T-helper 2 cell treated with Interferon-gamma antibody and Interleukin-4, amounts not matched to agents 100 ng/mL and 5 ng/mL, for 36 hours (primary cell): ENCODE data around the gene SLC29A3. TPM values are rescaled to one million over a fixed set of nuclear protein-coding genes. Genes with fewer than 3 reads are reported as not detected.
"Not testable (repeated sequence)": the region's sequence is repeated elsewhere in the genome, so short reads cannot be mapped to it uniquely, and the experiment has no call there.

Experiments used
- intact Hi-C: fragments of 100-400 bp; cut with micrococcal nuclease; formaldehyde crosslinking; loops from one replicate; pipeline ENCODE4 v1.15.1; 2023
- total RNA-seq: library from RNA; stranded (reverse); gene quantifications from 2 replicates; pipeline ENCODE4 v1.2.3, GENCODE V29; 2022

The SLC29A3 gene
- total RNA-seq, 1 donor from 2014 or later, result 4.3 TPM

DNA sequence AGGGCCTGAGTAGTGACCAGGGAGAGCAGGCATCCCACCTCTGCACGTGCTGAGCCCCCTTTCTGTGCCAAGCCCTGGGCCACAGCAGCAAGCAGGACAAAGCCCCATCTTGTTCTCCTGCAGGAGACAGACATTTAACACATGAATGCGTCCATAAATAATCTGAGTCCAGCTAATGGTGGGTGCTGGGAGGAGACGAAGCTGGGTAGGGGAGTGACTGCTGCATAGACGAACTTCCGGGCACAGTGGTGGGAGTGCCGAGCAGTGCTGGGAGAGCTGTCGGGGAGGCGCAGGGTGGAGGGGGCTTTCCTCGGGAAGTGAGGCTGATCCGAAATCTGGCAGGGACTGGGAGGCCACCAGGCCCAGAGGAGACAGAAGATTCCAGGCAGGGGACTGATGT lies 35.2 kb upstream of the SLC29A3 start:
- intact Hi-C loops, result no loop called here

DNA sequence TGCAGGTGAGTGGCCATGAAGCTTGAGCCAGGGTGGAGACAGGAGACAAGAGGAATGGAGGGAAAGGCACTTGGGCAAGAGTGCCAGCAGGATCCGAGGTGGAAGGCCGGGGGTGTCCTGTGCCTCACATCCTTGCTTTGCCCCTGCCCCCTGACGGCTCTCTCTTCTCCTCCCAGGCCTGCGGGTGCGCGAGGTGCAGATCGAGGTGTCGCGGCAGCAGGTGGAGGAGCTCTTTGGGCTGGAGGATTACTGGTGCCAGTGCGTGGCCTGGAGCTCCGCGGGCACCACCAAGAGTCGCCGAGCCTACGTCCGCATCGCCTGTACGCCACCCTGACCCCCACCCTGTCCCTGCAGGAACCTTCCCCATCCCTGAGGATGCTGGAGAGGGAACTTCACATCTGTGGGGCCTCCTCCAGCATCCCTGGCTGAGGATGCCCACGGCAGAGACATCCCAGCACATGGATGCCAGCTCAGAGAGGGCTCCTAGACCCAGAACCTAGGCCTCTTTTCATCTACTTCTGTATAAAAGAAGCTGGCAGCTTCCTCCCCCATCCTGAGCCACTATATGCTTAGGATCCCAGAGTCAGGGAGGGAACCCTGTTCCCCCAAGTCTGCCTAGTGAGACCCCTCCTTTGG lies 34.4 kb upstream of the SLC29A3 start:
- intact Hi-C loops, result loop anchor here (5.0 kb wide), 1 partner anchor 357 kb away; no protein-coding TSS in a partner anchor

DNA sequence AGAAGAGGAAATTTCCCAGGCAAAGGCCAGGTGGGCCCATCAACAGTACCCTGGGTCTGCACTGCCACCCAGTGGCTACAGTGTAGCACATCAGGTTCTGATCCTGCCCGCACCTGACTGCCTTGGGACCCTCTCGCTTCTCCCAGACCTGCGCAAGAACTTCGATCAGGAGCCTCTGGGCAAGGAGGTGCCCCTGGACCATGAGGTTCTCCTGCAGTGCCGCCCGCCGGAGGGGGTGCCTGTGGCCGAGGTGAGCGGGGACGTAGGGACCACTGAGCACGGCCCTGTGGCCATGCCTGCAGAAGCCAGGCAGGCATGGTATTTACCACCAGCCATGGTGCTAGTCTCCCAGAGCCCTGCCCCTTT lies 33.9 kb upstream of the SLC29A3 start:
- intact Hi-C loops, result loop anchor here (5.0 kb wide), 1 partner anchor 358 kb away; no protein-coding TSS in a partner anchor

DNA sequence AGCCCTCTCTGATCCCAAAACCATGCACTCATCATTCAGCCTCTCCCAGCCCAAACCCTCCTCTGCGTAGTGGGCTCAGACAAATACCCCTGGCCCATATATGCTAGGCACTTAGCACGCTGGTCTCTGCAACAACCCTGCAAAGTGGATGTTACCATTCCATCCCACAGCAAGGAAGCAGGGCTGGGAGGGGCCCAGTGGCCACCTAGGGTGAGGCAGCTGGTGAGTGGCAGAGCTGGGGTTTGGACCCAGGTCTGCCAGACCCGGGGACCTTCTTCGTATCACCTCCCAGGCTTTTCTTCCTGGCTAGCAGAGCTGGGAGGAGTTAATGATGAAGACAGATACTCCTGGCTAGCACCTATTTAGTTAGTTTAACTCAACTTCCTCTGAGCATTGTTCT lies 33.1 kb upstream of the SLC29A3 start:
- intact Hi-C loops, result loop anchor here (5.0 kb wide), 1 partner anchor 359 kb away; no protein-coding TSS in a partner anchor

DNA sequence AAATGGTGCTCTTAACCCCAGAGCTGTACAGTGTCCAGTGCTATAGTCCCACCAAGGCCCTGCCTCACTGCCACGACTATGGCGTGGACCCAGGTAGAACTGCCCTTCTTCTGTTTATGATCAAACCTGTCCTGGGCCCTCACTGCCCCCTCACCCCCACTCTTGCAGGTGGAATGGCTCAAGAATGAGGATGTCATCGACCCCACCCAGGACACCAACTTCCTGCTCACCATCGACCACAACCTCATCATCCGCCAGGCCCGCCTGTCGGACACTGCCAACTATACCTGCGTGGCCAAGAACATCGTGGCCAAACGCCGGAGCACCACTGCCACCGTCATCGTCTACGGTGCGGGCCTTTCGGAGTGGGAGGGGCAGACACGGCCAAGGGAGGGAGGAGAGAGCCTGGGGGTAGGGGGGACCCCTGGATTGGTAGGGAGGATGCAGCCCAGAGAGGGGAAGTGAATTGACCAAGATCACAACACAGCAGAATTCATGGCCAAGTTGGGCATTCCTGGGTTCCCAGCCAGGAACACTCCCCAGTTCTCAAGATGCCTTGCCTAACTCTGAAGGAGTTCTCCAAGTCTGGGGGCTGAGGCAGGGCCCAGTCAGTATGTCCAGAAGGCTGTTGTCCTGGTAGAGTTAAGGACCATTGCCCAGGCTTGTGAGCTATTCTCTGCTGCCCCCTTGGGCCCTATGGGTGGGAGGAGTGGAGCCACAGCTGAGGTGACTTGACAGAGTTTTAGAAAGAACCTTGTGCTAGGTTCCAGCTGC lies 32.4 kb upstream of the SLC29A3 start:
- intact Hi-C loops, result loop anchor here (5.0 kb wide), 1 partner anchor 359 kb away; no protein-coding TSS in a partner anchor

DNA sequence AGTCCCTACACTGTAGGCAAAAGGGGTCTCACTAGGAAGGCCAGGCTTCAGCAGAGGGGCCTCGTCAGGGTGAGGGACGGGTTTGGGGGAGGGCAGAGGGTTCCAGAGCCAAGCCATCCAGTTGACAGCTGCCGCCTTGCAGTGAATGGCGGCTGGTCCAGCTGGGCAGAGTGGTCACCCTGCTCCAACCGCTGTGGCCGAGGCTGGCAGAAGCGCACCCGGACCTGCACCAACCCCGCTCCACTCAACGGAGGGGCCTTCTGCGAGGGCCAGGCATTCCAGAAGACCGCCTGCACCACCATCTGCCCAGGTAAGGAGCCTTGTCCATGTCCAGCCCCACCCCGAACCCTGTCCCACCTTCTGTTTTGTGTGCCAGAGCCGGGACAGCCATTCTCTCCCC lies 31.6 kb upstream of the SLC29A3 start:
- intact Hi-C loops, result loop anchor here (5.0 kb wide), 1 partner anchor 360 kb away; no protein-coding TSS in a partner anchor

DNA sequence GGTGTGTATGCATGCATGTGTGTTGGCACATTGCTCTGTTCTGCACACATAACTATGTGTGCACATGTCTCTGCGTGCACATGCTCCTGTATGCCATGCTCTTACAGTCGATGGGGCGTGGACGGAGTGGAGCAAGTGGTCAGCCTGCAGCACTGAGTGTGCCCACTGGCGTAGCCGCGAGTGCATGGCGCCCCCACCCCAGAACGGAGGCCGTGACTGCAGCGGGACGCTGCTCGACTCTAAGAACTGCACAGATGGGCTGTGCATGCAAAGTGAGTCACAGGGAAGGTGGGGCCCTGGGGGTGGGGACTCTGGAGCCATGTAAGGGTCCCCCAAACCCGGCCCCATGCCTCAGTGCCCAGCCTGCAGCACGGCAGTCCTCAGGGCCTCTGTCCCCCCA lies 30.6 kb upstream of the SLC29A3 start:
- intact Hi-C loops, result loop anchor here (5.0 kb wide), 1 partner anchor 361 kb away; no protein-coding TSS in a partner anchor

DNA sequence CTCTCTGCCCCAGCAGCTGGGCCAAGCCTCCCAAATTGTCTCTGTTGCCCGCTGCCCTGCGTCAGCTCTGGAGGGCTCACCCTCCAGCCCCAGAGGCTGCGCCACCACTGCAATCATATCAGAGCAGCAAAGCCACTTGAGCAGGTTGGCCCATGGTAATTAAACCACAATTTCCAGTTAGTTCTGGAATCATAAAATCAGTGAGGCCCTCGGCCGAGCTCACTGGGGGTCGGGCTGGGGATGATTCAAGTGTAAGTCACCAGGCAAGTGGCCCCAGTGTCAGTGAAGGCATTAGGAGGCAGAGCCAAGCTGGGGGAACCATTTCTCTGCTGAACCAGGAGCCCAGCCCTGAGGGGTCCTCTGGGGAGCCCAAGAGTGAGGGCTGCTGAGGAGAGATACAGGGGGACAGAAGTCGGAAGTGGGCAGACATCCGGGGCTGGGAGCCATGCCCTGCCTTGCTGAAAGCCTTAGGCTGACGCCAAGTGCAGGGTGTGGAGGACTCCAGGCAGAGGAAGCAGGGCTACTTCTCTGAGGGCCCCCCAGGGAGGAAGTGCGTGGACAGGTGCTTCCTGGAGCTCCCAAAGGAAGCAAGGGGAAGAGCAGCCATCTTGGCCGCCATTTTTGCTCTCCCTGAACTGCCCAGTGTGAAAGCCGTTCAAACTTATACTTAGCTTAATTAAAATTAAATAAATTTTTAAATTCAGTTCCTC lies 29.5 kb upstream of the SLC29A3 start:
- intact Hi-C loops, result loop anchor here (5.0 kb wide), 1 partner anchor 362 kb away; no protein-coding TSS in a partner anchor

DNA sequence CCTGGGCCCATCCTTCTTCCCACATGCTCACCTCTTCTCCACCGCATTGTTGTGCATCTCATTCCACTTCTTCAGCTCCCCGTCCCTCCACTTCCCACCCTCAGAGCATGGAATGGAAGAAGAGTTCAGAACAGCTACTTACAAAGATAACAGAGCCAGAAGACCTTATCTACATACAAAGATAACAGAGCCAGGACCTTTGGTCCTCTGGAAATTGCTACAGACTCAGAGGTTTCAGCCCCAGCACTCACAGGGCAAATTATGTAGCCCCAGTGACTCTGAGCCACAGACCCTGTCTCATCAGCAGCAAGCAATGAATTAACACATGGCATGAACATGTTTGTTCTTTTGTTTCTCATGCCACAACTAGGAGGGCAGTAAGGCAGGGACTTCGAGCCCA lies 28.7 kb upstream of the SLC29A3 start:
- intact Hi-C loops, result no loop called here

DNA sequence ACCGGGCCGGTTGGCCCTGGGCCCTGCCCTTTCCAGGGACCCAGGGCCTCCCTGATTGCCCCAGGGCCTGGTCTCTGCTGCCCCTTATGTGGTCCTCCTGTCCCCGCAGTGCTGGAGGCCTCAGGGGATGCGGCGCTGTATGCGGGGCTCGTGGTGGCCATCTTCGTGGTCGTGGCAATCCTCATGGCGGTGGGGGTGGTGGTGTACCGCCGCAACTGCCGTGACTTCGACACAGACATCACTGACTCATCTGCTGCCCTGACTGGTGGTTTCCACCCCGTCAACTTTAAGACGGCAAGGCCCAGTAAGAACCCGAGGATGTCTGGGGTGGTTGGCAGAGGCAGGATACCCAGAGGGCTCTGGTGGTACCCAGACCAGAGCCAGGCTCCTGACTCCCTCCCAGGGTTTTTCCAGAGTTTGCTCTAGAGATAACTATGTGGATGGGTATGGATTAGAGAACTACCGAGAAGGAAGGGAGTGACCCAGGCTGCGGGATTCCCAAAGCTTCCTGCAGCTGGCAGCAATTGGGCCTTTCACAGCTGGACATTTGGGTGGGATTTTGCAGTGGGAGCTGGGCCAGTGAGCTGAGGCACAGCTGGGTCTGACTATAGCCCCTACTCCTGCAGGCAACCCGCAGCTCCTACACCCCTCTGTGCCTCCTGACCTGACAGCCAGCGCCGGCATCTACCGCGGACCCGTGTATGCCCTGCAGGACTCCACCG lies 28.1 kb upstream of the SLC29A3 start:
- intact Hi-C loops, result no loop called here

DNA sequence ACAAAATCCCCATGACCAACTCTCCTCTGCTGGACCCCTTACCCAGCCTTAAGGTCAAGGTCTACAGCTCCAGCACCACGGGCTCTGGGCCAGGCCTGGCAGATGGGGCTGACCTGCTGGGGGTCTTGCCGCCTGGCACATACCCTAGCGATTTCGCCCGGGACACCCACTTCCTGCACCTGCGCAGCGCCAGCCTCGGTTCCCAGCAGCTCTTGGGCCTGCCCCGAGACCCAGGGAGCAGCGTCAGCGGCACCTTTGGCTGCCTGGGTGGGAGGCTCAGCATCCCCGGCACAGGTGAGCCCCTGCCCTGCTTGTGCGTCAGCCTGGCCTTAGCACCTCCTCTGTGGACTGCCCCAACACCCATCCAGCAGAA lies 27.5 kb upstream of the SLC29A3 start:
- intact Hi-C loops, result no loop called here

DNA sequence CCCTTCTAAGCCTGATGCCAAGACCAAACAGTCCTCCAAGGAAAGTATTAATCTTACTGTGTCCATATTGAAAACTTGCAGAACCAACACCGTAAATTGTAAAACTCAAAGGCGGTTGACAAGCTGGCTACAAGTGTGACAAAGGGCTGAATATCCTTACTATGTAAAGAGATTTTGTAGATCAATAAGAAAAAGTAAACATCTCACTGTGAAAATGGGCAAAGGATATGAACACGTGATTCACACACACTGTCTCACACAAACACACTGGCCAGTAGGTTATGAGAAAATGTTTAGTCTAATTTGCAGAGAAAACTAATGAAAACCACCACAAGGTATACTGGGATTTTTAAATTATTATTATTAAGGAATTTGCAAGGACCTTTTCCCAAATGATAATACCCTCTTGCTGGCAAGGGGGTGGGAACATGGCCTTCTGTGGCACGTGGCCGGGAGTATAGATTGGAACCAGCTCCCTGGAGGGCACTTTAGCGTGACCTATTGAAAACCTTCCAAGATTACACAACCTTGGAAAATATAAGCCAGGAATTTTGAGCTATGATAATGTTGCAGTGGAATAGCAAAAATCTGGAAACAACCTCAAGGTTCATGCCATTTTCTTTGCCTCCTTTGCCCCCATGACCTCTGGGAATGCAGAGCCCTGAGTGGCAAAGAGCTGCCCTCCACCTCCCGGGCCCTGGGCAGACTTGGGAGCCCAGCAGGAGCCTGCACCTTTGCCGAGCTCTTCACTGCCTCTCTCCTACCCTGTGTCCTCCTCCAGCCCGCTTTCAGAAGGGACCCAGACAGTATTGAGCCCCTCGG lies 26.2 kb upstream of the SLC29A3 start:
- intact Hi-C loops, result no loop called here

DNA sequence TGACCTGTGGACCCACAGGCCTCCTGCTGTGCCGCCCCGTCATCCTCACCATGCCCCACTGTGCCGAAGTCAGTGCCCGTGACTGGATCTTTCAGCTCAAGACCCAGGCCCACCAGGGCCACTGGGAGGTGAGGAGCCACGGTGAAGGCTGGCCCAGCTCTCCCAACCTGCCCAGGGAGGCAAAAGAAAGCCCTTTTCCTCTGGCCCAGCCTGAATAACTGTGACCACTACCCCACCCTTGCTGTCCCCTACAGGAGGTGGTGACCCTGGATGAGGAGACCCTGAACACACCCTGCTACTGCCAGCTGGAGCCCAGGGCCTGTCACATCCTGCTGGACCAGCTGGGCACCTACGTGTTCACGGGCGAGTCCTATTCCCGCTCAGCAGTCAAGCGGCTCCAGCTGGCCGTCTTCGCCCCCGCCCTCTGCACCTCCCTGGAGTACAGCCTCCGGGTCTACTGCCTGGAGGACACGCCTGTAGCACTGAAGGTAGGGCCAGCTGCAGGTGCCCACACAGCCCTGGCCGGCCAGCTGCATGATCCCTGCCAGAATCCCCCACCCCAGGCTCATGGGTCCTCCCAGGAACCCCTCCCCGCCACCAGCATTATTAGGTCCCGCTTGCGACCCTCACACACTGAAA lies 25.5 kb upstream of the SLC29A3 start:
- intact Hi-C loops, result no loop called here

DNA sequence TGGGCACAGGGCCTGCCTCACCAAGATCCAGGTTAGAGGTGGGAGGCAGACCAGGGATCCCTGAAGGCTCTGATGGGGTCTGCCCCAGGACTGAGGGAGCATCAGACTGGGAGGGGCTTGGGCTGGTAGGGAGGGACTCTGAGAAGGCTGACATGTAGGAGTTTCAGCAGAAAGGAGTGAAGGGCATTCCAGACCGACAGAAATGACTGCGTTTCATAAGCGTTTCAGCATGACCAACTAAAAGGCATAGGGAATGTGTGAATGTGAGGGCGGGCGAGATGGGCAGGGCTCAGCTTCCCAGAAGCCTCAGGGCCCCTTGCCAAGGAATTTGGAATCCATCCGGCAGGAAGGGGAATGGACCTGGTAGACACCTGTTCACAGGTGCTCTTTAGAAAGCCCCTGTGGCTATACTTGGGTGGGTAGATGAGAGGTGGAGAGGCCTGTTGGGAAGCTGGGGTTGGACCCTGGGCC lies 24.9 kb upstream of the SLC29A3 start:
- intact Hi-C loops, result no loop called here

DNA sequence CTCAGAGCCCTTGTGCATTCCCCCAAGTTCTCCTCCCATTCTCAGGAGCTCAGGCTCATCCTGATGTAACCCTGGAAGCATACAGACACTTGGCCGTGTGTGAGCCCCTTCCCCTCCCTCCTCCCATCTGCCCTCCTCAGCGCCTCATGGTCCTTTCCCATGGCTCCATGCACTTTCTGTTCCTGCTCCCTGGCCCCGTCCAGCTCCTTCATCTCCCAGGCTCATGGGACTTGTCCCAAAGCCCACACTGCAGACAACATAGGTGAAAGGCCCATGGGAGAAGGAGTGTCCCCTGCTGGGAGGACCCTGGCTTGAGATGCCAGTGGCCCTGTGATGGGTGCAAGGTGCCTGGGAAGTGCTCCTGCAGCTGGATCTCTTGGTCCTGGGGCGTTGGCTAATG lies 24.2 kb upstream of the SLC29A3 start:
- intact Hi-C loops, result no loop called here

DNA sequence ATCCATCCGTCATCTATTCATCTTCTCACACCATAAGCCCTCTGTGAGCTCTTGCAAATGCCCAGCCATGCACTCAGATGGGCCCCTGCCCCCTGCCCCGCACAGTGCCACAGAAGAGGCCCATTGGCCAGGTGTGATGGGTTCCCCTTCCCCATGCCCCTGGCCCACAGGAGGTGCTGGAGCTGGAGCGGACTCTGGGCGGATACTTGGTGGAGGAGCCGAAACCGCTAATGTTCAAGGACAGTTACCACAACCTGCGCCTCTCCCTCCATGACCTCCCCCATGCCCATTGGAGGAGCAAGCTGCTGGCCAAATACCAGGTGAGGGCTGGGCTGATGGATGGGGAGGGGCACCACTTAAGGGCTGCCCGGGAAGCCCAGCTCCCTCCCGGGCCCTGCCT lies 23.4 kb upstream of the SLC29A3 start:
- intact Hi-C loops, result no loop called here

DNA sequence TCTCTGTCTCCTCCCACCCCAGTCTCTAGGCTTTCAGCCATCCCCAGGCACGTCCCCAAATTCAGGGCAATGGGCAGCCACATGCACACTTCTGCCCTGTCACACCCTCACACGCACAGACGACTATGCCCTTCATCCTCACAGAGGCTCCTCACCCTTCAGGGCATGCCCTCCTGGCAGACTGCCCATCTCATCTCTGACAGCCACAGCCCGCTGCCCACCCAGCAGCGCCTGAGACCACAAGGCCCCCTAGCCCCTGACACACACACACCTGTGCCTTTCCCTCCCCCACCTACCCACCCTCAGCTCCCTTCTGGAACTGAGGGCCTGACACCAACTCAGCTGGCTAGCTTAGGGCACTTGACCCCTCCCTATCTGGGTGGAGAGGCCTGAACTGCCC lies 23.0 kb upstream of the SLC29A3 start:
- intact Hi-C loops, result no loop called here

DNA sequence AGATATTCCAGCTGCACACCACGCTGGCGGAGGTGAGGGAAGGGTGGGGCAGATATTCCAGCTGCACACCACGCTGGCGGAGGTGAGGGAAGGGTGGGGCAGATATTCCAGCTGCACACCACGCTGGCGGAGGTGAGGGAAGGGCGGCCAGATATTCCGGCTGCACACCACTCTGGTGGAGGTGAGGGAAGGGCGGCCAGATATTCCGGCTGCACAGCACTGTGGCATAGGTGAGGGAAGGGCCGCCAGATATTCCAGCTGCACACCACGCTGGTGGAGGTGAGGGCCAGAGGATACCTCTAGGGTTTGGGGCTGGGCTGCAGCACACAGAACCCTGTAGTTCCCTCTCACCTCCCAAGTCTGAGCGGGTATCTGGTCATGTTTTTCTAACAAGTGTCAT lies 22.2 kb upstream of the SLC29A3 start:
- intact Hi-C loops, result not testable (repeated sequence)

DNA sequence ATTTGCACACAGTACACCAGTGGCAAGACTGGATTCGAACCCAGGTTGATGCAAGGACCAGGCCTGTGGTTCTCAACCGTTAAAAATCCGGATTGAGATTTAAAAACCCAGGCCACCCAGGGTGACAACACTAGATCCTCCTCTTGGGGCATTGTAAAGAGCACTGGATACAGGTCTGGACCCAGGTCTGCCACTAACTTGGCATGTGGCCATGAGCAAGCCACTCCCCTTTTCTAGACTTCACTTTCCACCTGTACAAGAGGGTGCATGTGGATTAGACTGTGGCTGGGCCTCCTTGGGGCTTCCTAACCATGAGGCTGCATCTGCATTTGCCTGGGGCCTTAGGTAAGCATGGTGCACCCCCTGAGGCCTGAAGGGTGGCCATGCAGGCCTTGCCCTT lies 21.7 kb upstream of the SLC29A3 start:
- intact Hi-C loops, result no loop called here
